Gastroesophageal sphincter (tissue), 4 donors: ENCODE measurements around the gene TTC8. TPM values are rescaled to one million over a fixed set of nuclear protein-coding genes. Genes with fewer than 3 reads are reported as not detected.

Experiments used
- ATAC-seq: fragments of 150-250 bp; one replicate; pipeline ENCODE4 v1.9.1; 2016; ENCODE audit warnings: mild to moderate bottlenecking, moderate library complexity
- H3K27ac ChIP-seq, 4 donors: fragments of 200-600 bp; sonication (generic) in 3 of 4; 1 replicate in 3 of 4; 2 replicates in 1 of 4; pipeline ENCODE4 v1.5.1; 2016 to 2019
- H3K27me3 ChIP-seq: fragments of 200-600 bp; sonication (generic); one replicate; pipeline ENCODE4 v1.5.1; 2019
- H3K36me3 ChIP-seq, 2 donors: fragments of 200-600 bp; sonication (generic); one replicate each; pipeline ENCODE4 v1.5.1; 2019; ENCODE audit warnings: control low read depth in 1 of 2
- H3K4me1 ChIP-seq, 3 donors: fragments of 200-600 bp; sonication (generic); 1 replicate in 2 of 3; 2 replicates in 1 of 3; pipeline ENCODE4 v1.5.1; 2016 to 2019; ENCODE audit warnings: control low read depth in 2 of 3
- H3K4me3 ChIP-seq, 2 donors: fragments of 200-600 bp; sonication (generic); one replicate each; pipeline ENCODE4 v1.5.1; 2019; ENCODE audit warnings: mild to moderate bottlenecking in 1 of 2, moderate library complexity in 1 of 2
- H3K9me3 ChIP-seq, 3 donors: fragments of 200-600 bp; sonication (generic); one replicate each; pipeline ENCODE4 v1.5.1; 2017 to 2019; ENCODE audit warnings: control low read depth in 2 of 3
- EP300 ChIP-seq: sonication (generic); formaldehyde crosslinking; IDR thresholded peaks from one replicate; pipeline ENCODE4 v1.6.1; 2017; ENCODE audit warnings: antibody characterized with exemption, mild to moderate bottlenecking
- POLR2A ChIP-seq, 2 donors: fragments of 450-650 bp; IDR thresholded peaks; one replicate each; pipeline ENCODE4 v1.6.1; 2017; ENCODE audit warnings: antibody characterized with exemption in 2 of 2, mild to moderate bottlenecking in 2 of 2, moderate library complexity in 1 of 2
- POLR2AphosphoS5 ChIP-seq: sonication (generic); formaldehyde crosslinking; IDR thresholded peaks from one replicate; pipeline ENCODE4 v1.6.1; 2017; ENCODE audit warnings: antibody characterized with exemption
- WGBS, 2 donors: methylation state at CpG; one replicate each; pipeline ENCODE4 v1.1.5; 2018; ENCODE audit warnings: low coverage in 1 of 2; 5-methylcytosine and 5-hydroxymethylcytosine counted together
- total RNA-seq, 4 donors: library from RNA; depleted of rRNA; stranded (reverse); fragments of >200 nt; gene quantifications; one replicate each; pipeline ENCODE4 v1.1.0, GENCODE V29; 2016
- TF ChIP-seq, protein P1 (sequence below), 4 experiments: fragments of 200-600 bp in 2 of 4; fragments of 450-650 bp in 2 of 4; sonication (generic) in 1 of 4; IDR thresholded peaks; one replicate each; pipeline ENCODE4 v1.5.1; 2017 to 2019; ENCODE audit warnings: antibody characterized with exemption in 4 of 4, mild to moderate bottlenecking in 2 of 4, moderate library complexity in 2 of 4

TTC8 gene
- total RNA-seq, 4 donors from 2014 or later, result 17.0 to 35.3 (median 24.8) TPM

DNA sequence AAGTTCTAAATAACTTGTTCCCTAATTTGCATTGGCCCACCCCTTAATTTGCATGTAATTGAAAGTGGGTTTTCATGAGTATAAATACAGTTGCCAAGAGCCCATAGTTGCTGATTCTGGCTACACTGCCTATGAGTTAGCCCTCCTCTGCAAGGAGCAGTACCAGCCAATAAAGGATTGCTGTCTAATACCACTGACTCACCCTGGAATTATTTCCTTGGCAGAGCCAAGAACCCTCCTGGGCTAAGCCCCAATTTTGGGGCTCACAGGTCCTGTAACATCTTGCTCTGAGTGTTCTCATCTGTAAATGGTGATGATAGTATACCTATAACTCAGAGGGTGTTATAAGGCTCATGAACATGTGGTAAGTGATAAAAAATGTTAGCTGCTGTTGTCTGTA is 6.8 kb downstream of the TTC8 start:
- Histone ChIP-seq H3K4me1 (peaks cover 5 to 80% (median 13%) of the 10 kb centered on the region in 3 donors), H3K27ac (peak overlapping the region; percentile 61 to 80 (median 70))
- TF ChIP-seq POLR2AphosphoS5 (peak; percentile 81), POLR2A (IDR thresholded peaks at IDR 0.05) (no peak), EP300 (no peak)
- TF ChIP-seq, protein P1, sequence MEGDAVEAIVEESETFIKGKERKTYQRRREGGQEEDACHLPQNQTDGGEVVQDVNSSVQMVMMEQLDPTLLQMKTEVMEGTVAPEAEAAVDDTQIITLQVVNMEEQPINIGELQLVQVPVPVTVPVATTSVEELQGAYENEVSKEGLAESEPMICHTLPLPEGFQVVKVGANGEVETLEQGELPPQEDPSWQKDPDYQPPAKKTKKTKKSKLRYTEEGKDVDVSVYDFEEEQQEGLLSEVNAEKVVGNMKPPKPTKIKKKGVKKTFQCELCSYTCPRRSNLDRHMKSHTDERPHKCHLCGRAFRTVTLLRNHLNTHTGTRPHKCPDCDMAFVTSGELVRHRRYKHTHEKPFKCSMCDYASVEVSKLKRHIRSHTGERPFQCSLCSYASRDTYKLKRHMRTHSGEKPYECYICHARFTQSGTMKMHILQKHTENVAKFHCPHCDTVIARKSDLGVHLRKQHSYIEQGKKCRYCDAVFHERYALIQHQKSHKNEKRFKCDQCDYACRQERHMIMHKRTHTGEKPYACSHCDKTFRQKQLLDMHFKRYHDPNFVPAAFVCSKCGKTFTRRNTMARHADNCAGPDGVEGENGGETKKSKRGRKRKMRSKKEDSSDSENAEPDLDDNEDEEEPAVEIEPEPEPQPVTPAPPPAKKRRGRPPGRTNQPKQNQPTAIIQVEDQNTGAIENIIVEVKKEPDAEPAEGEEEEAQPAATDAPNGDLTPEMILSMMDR (IDR thresholded peaks at IDR 0.05), result no peak

DNA sequence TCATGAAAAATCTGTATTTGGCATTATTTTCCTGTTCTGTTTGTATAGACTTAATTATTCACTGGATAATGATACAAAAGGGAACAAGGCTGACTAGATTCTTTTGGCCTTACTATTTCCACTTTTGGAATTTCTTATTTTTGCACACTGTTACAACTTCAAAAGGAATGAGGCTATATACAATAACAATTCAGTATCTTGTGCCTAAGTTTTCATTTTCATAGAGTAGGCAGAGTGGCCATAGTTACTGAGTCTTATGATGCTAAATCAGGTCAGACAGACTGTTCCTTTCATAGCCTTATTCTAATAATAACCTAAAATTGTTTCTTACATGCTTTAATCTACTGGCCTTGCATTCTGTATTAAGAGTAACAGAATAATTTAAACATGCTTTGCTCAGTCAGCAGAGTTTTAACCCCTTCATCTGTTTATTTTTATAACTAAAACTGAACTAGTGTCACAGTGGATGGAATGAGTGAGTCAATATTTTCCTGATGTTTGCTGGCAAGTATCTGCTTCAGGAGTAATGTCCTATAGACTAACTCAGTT is 10.5 kb downstream of the TTC8 start:
- ATAC-seq, result no peak
- TF ChIP-seq POLR2A (IDR thresholded peaks at IDR 0.05), result no peak
- TF ChIP-seq POLR2AphosphoS5, result no peak
- TF ChIP-seq EP300, result no peak
- TF ChIP-seq, protein P1 (IDR thresholded peaks at IDR 0.05), result no peak
- Histone ChIP-seq H3K9me3 (no peaks in the 10 kb centered on the region), H3K27me3 (no peaks in the 10 kb centered on the region), H3K4me1 (peaks cover 5 to 63% (median 13%) of the 10 kb centered on the region in 3 donors), H3K36me3 (no peaks in the 10 kb centered on the region), H3K4me3 (no peak overlapping the region), H3K27ac (peak overlapping the region; percentile 59 to 73 (median 68))

More for the DNA sequence above, 6.8 kb downstream of the TTC8 start:
- Histone ChIP-seq H3K9me3 (no peaks in the 10 kb centered on the region), H3K27me3 (no peaks in the 10 kb centered on the region), H3K36me3 (no peaks in the 10 kb centered on the region), H3K4me3 (no peak overlapping the region)
- ATAC-seq, result peak; percentile 89

DNA sequence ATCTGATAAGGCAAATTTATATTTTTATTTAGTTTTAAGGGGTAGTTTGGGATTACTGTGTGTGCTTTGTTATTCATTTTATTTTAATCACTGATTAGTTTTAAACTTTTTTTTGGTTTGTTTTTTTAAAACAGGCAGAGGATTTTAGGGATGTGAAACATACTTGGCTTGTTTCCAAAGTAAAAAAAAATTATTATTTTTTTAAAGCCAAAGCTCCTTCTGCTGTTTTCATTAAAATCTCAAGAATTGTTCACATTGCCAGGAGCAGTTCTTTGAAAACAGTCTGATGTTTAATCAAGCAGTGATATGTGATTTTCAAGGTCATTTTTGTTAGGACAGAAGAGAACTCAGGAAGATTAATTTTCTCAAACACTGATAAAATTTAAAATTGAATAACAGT is 11.2 kb downstream of the TTC8 start:
- Histone ChIP-seq H3K36me3 (peaks cover 0 to 1% of the 10 kb centered on the region in 2 donors), H3K4me1 (peaks cover 5 to 56% (median 13%) of the 10 kb centered on the region in 3 donors), H3K27me3 (no peaks in the 10 kb centered on the region), H3K27ac (peak overlapping the region in 2 of 4 donors; percentile 65 to 73), H3K9me3 (no peaks in the 10 kb centered on the region), H3K4me3 (no peak overlapping the region)
- TF ChIP-seq POLR2AphosphoS5, result no peak
- TF ChIP-seq, protein P1 (IDR thresholded peaks at IDR 0.05), result no peak
- no peak for TF ChIP-seq EP300
- no peak for TF ChIP-seq POLR2A (IDR thresholded peaks at IDR 0.05)
- ATAC-seq, result no peak

DNA sequence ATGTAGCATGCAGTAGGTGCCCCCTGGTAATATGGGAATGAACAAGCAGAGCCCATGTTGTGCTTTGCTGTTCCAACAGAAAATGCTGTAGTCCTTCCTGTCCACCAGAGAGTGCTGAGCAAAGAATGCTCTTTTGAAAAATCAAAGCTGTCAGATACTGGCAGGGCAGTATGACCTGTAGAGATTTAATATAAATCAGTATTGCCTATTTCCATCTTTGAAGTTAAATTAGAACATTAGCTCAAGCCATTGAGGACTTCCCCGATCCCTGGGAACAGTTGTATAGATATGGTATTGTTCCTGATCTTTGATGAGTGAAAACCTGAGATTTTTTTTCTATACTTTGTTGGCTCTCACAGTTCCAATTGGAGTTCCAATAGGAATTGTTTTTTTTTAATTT is 13.0 kb downstream of the TTC8 start:
- WGBS, 2 donors, result 100% methylated on average over 1 of the region's 1 CpG
- H3K9me3 ChIP-seq, result no peaks in the 10 kb centered on the region
- peaks cover 0 to 10% of the 10 kb centered on the region in 2 donors for H3K36me3 ChIP-seq
- peaks cover 0 to 38% (median 6%) of the 10 kb centered on the region in 3 donors for H3K4me1 ChIP-seq
- ATAC-seq, result no peak
- H3K27ac ChIP-seq, result no peak overlapping the region
- no peaks in the 10 kb centered on the region for H3K27me3 ChIP-seq
- H3K4me3 ChIP-seq, result no peak overlapping the region
- no peak for TF ChIP-seq POLR2AphosphoS5
- TF ChIP-seq, protein P1 (IDR thresholded peaks at IDR 0.05), result no peak
- no peak for TF ChIP-seq EP300
- no peak for TF ChIP-seq POLR2A (IDR thresholded peaks at IDR 0.05)

DNA sequence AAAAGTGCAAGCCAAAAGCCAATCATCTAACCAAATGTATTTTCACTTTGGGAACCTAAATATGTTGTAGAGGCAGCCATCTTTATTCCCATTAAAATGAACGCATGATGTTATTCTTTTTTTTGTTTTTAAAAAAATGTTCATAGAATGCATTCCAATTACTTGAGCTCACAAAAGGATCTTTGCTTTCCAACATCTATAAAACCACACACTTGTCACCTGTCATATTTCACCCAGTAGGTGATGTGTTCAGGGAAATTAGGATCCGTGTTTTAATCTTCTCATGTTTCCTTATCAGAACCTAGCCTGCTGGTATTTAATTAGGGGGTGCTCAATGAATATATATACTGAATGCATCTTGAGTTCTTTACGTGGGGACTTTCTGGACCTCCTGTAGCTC is 13.6 kb downstream of the TTC8 start:
- peaks cover 0 to 33% (median 6%) of the 10 kb centered on the region in 3 donors for H3K4me1 ChIP-seq
- TF ChIP-seq, protein P1 (IDR thresholded peaks at IDR 0.05), result no peak
- TF ChIP-seq POLR2A (IDR thresholded peaks at IDR 0.05), result no peak
- H3K4me3 ChIP-seq, result no peak overlapping the region
- H3K9me3 ChIP-seq, result no peaks in the 10 kb centered on the region
- ATAC-seq, result no peak
- peaks cover 0 to 12% of the 10 kb centered on the region in 2 donors for H3K36me3 ChIP-seq
- H3K27ac ChIP-seq, result no peak overlapping the region
- WGBS, 2 donors, result 92 to 95% methylated on average over 2 to 3 of the region's 3 CpGs
- no peaks in the 10 kb centered on the region for H3K27me3 ChIP-seq
